Left hindlimb (tissue), 1 donor: Measurements from ENCODE around the gene DCLK2.

ENCODE experiments used
- DNase-seq: peaks from one replicate; pipeline ENCODE4 v3.0.0-alpha.2; 2018

Gene DCLK2

DNA sequence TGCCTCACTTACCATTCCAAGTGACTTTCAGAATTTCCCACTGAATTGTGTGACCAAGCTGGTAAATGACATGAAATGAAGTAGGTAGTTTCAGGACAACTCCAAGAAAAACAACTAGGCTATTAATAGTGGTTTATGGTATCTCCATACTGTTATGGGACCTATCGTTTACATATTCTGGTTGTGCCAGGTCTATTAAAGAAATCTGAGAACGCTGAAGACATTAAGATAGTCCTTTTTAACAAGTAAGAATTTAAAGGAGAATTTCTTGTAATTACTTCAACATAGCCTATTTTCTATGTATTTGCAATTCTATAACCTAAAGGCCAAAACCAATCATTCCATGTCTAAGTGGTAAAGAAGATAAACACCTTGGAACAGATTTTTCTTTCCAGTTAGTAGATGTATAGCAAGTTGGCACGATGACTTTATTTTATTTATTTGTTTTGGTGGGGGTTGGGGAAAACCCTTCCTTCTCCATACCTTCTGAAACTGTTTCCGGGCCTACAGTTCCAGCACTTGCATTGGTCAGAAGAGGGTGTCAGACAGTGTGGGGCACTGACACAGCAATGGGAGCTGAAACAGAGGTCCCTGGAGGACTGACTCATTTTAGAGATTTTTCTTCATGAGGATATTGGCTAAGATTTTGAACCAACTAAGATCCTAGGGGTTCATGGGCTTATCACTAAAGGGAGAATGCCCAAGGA, 7.6 kb upstream of the DCLK2 start:
- no peak for DNase-seq

DNA sequence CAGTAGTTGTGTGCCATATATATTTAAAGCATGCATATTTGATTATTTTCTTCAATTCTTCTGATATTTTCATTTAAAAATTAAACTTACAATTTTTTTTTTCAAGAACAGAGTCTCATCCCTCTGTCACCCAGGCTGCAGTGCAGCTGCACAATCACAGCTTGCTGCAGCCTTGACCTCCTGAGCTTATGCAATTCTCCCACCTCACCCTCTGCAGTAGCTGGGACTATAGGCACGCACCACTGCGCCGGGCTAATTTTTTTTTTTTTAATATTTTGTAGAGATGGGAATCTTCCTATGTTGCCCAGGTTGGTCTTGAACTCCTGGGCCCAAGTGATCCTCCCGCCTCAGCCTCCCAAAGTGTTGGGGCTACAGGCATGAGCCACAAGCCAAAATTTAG, 5.8 kb upstream of the DCLK2 start:
- DNase-seq, result no peak

DNA sequence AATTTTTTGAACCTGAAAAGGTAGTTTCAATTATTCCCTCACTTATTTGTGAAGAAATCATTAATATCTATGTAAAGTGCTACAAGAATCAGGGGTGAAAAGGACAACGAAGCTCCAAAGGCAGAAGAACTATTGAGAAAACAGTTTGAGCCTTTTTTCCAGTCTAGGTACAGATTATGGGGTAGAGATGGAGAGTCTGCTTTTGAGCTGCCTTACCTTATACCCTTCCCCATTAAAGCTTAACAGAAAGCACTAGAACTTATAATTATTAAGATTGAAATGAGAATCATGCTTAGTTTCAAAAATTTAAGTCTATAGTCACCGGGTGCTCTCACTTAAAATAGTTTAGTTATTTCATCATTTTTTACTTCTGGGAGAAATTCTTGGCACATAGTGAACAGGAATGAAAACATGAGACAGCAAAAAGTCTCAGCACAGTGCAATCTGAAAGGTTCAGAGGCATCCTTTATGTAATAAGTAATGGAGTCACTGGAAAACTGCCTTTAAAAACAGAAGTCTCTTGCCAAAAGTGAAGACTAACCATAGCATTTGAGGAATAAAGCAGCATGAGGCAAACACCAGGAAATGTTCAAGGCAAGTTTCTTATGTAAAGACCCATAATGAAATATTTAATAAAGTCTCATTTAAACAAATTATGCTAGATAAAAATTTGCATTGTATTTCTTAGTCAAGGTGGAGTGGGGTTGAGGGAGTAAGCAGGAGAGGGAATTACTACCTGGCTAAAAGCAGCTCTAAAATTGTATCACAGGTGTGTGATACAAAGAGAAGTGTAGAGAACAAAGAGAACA, 5.1 kb upstream of the DCLK2 start:
- no peak for DNase-seq

DNA sequence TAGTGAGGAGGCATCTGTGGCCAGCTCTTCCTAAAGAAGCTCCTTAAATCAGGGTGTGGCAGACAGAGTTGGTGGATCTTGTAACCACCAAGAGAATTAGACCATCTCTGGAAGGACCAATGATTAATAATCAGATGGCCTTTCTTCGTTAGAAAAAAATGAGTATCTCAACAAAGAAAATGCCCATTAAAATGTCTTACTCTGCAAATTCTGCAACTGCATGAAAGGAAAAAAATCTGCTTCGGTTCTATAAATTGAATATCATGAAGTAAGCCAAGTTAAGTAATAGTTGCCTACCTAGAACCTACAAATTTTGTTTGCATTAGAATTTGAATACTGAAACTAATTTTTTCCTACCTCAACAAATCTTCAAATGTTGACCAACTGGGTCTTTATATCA, 4.2 kb upstream of the DCLK2 start:
- DNase-seq, result no peak

DNA sequence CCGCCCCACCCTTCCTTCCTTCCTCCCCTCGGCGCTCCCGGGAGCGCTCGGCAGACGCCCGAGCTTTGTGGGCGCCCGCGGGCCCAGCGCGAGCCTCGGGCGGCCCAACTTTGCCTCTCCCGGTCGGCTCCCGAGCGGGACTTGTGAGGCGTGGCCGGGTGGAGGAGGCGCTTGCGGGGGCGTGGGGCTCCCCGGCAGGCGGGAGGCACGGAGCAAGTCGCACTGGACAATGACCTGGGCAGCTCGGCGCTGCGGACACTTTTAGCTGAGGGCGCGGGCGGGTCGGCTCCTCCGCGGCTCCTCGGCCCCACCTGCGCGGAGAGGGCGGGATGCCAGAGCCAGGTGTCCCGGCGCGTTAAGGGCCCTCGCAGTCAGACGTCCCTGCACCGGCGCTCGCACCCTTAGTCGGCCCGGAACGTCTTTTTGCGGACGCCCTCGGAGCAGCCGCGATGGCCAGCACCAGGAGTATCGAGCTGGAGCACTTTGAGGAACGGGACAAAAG, 385 bp downstream of the DCLK2 start:
- peak; percentile 71 for DNase-seq

DNA sequence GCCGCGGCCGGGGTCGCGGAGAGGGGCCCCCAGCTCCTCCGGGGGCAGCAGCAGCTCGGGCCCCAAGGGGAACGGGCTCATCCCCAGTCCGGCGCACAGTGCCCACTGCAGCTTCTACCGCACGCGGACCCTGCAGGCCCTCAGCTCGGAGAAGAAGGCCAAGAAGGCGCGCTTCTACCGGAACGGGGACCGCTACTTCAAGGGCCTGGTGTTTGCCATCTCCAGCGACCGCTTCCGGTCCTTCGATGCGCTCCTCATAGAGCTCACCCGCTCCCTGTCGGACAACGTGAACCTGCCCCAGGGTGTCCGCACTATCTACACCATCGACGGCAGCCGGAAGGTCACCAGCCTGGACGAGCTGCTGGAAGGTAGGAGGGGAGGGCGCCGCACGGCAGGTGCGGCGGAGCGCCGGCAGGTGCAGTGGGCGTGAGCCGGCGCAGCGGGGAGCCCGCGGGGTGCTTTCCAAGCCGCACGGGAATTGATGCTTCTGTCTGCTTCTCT, 886 bp downstream of the DCLK2 start:
- DNase-seq, result peak; percentile 50

DNA sequence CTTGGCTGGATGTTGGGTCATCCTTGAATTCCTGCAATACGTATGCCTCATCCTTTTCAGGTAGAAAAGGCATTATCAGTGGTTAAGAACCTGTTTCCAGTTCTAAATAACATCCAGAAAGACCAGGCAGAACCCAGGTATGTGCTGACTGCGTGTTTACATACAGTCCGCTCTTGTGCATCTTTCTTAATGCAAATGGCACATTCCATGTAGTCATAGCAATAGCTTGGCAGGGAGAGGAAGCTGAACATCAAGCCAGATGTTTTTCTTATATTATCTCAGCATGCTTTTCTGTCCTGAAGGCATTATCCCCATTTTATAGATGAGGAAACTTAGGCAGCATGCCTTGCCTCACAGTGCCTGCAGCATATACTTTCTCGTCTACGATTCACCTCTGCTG, 2.1 kb downstream of the DCLK2 start:
- no peak for DNase-seq

DNA sequence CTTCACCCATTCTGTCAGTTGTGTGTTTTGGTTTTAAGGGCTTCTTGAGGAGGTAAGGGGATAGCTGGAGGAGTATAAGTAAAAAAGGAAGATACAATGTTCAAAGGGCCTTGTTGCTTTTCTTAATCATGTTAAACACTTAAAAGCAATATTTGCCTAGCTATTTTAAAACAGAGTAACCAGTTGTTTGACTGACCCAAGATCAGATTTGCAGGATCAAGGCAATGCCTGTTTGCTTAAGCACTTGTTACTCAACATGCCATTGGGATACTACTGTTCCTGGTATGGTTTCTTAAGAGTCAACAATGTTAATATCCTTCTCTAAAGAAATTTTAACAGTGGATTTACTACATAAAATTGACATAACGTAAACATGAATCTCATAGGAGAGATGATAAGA, 2.6 kb downstream of the DCLK2 start:
- DNase-seq, result no peak

DNA sequence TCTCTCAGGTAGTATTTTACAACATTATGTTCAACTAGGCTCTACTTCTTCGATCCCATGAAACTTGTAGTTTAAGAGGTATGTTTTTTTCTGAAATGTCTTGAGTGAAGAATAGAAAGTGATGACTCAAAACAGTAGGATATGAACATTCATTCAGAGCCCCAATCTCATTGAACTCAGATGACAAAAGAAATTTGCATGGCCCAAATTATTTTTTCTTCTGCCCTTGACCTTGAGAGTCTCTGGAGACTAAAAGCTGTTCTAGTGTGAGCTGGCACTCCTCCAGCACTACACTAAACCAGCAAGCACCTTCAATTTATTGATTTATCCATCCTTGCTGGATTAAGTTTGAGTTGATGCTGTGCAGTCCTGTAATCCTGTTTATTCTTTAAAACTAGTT, 4.0 kb downstream of the DCLK2 start:
- DNase-seq, result no peak

DNA sequence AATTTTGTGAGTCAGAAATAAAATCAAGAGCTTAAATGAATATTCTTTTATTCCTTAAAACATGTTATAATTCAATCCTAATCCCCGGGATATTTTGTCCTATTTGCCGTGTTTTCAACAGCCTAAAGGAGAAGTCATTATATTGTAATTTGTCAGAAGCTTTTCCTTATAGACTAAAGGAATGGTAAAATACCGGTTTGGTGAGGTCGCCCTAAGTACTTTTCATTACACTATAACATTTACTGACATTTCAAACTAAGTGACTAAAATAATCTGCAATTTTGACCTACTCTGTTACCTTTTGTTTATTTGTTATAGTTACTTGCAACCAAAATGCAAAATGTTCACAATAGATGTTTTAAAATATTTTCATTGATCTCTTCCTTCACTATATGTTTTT, 8.8 kb downstream of the DCLK2 start:
- DNase-seq, result no peak

DNA sequence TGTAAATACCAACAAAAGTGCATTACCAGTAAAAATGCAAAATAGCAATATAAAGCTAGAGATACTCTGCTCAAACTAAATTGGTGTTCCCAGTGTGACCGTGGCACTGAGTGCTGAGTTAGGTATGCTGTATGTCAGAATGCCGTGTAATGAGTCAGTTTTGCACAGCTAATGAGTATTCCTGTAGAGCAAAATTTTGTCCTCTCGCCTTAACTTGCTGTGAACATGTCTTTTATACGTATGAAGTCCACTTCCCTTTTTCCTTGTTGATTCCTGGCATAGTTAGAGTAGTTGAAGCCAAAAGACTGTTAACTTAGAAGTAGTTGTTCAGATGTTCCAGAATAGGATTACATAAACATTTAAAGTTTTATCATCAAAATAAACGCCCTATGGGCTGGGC, 11.5 kb downstream of the DCLK2 start:
- DNase-seq, result no peak

DNA sequence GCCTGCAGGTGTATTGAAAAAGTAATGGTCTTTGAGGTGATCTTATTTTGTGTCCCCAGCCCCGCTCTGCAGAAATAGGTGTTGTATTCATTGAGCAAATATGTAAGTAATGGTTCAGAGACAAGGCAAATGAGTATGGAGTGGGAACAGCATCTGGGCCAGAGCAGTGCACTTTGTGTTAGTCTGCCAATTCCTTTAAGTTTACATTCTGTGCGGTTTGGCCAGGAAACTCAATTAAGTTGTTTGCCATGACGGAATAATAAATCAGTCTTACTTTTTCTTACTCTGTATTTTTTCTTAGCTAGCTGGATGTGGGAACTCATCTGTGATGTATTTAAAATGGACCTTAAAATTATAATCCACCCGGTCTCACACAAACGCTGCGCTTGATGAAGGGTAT, 12.6 kb downstream of the DCLK2 start:
- DNase-seq, result no peak

DNA sequence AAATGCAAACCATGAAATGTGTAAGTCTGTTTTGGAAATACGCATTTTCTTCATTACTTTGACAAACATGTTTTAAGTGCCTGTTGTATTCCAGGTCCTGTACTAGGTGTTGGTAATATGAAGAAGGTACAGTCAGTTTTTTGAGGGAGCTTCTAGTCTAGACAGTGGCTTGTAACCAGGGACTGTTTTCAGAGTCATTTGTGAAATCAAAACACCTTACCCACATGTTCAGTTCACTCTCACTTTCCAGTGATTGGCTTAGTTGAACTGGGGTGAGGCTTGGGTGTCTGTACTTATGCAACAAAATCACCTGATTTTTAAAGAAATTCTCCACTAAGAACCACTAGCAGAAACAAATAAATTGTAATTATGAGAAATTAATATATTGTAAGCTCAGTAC, 16.4 kb downstream of the DCLK2 start:
- no peak for DNase-seq

DNA sequence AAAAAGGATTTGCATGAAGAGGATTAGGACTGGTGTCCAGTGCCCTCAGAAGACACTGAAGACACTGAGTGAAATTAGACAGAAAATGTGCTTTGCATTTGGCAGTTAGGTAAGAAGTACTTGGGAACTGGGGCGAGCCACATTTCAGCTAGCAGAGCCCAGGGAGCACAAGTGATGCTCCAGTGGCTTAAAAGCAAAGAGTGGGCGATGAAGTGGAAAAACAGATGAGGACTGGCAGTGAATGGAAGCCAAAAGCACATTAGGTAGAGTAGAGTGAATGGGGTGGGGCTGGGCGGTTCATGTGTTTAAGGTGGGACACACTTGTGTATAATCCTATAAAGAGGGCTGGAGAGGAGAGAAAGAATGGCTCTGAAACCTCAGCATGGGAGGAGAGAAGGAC, 18.4 kb downstream of the DCLK2 start:
- no peak for DNase-seq

DNA sequence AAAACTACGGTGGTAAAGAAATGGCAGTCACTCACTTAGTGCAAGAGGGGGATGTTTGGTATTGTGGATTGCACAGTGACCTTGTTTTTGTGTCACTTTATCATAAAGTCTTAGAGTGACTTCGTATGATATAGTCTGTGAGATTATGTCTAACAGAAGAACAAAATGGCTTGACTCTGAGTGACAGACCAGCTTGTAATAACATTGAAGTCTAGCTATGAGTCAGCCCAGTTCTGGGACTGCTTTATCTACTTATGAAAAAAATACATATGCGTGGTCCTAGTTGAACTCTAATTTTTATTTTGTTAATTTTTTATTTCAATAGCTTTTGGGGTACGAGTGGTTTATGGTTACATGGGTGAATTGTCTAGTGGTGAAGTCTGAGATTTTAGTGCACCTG, 20.0 kb downstream of the DCLK2 start:
- no peak for DNase-seq

DNA sequence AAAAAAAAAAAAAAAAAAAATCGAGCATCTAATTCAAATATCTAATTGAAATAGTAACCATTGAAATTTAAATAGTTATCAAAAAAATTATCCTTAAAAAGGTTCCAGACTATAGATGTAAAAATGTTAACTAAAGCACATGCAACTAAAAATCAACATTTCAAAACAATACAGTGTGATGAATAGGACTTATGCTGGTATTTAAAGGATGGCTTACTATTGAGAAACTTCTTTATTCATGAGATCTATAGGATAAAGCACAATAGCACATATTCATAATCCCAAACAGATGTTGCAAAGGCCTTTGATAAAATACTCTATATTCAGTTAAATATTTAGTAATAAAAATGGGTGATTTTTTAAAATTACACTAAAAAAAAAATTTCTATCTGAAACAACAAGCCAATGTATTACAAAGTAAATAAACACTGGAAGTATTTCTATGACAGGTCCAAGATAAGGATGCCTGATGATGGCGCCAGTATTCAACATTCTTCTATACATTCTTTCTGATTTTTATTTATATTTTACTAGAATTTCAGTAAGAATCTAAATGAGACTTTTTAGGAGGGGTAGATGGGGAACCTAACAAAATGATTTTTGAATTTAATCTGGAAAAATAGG, 26.3 kb downstream of the DCLK2 start:
- no peak for DNase-seq

DNA sequence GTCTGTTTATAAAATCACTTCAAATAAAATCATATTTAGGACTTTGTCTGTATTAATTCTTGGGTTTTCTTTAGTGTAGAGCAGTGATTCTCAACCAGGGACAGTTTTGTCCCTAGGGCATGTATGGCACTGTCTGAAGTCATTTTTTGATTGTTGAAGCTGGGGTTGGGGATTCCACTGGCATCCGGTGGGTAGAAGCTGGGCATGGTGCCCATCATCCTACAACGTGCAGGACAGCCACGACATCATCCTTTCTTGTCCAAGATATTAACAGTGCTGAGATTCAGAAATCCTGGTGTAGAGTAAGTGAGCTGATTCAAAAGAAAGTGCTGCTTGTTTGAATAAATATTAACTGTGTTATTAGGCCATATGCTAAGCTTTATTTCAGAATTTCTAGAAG, 28.6 kb downstream of the DCLK2 start:
- DNase-seq, result no peak

DNA sequence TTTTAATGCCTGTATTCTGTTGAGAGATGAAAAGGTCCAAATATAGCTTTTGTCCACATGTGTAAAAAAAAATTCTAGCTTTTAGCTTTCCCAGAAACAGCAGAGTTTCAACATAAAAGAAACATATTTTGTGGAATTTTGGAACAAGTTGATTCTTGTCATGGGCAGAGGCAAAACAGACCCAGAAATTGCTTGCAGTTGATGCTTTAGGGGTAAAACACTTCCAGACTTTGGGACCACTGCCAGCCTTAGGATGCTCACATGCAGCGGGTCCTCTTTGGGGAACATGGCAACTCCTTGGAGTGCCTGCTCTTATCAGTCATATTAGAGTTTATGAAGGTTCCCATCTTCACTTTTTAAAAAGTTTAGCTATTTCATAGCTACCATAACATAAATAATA, 30.4 kb downstream of the DCLK2 start:
- no peak for DNase-seq

DNA sequence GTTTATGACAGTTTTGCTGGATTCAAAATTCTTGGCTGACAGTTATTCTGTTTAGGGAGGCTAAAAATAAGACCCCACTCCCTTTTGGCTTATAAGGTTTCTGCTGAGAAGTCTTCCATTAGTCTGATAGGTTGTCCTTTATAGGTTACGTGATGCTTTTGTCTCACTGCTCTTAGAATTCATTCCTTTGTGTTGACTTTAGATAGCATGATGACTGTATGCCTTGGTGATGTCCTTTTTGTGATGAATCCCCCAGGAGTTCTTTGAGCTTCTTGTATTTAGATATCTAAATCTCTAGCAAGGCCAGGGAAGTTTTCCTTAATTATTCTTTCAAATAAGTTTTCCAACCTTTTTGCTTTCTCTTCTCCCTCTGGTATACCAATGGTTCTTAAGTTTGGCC, 36.4 kb downstream of the DCLK2 start:
- no peak for DNase-seq

DNA sequence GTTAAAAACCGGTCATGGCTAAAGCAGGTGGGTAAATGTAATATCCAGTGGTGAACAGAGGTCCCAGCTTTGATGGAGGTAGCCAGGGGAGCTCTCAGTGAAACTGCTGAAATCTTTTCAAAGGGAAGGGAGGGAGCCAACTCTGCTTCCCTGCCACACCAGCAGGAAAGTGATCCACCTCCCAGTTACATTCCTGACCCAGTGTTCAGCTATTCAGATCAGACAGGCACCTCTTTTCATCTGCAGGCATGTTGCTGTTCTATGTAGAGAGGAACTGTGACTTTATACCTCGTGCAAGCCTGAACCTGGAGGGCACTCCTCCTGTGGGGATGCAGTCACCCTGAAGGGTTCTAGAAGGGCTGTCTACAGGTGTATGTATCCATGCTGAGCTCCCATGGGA, 37.6 kb downstream of the DCLK2 start:
- no peak for DNase-seq

DNA sequence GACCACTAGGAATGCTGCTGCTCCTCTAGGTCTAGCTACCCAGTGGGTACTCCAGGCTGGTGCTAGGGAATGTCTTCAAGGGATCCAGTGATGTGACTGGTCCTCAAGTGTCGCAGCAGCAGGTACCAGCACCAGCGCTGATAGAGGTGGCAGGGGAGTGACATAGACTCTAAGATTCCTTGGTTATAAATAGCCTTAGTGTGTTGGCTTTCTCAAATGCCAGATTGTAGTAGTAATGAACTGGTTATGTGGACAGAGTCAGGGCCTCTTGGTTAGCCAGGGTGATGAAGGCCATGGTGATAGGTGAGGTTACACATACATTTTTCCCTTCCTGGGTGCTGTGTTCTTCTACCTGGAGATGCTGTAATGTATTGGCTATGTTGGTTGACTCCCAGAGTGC, 38.3 kb downstream of the DCLK2 start:
- DNase-seq, result no peak

DNA sequence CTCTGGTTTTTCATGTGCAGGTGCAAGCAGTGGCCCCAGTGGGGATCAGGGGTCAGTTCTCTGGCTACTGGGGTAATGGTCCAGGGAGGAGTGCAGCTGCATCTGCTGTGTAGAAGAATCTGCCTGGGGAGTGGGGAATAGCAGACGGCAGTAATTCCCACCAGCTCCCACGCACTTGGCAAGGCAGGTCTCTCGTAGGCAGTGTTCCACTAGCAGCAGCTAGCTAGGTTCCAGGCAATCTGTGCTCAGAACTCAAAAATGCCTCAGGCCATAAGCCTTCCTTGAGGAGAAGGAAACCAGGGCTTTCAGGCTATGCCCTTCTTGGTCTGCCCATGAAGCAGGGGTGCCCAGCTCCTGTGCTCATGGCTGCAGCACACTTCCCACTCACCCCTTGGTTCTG, 38.8 kb downstream of the DCLK2 start:
- peak; percentile 74 for DNase-seq

DNA sequence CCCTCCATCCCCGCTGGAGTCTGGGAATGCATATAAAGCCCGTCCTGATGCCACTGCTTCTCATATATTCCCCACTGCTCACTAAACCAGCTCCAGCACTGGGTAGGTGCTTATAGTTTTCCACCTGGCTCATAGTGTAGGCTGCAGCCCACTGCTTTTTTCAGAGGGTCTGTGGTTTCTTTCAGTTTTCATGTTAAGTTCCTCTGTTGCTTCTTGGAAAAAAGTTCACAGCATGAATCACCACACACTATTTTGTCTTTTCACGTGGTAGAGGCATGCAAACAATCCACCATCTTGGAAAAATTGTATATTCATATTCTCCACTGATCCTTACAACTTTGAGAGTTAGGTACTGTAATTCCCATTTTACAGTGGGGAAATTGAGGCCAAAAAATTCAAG, 39.4 kb downstream of the DCLK2 start:
- DNase-seq, result no peak

DNA sequence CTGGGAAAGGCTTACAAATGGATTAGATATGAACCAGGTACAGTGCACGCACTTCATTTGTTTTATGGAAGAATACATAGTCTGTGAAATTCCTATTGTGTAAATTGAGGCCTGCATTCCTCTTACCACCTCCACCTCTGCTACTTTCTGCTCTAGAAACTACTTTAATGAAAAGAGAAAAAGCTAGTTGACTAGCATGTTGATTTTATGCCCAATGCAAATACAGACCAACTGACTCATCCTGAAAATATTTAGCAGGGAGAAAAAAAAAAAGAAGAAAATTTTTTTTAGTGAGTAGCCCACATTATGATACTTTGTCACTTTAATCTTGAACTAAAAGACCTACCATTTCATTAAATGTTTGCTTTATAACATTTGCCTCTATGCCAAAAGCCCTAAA, 41.2 kb downstream of the DCLK2 start:
- DNase-seq, result no peak
